ENCODE data around the gene CNOT3. TPM values are rescaled to one million over a fixed set of nuclear protein-coding genes. Genes with fewer than 3 reads are reported as not detected.

CNOT3 gene
- total and polyA plus RNA-seq, 9 of the 15 experiments (the other 6 are each of a cell fraction or from before 2014, with no cell fraction given), result 0.27 to 60.4 (median 9.9) TPM

DNA sequence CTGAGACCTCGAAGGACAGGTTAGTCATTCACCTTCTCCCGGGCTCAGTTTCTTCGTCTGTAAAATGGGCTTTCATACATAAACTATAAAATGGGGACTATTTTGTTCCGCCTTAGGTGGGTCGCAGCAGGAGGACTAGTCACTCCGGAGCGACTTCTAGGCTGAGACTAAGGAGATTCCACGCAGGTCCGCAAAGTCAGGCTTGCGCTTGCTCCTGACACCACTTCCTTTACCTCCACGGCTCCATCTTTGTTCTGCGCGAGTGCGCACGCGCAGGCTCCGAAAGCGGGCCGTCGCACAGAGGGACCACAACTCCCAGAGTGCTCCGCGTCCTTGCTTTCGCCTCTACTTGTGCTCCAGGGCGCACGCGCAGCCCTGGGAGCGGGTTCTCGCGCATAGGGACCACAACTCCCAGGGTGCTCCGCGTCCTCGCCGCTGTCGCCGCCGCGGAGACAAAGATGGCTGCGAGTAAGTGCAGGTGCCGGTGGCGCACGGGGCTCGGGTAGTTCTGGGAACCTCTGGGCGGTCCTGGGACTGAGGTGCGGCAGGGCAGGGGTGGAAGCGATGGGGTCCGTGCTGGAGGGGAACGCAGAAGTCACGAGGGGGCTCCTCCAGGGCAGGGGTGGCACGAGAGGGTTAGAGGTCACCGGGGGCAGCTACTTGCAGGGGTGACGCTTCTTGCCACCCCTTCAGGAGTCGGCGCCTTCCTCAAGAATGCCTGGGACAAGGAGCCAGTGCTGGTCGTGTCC is 35.0 kb upstream of the CNOT3 start, which contains the start of gene NDUFA3 (continued):
- TF ChIP-seq, protein P1, sequence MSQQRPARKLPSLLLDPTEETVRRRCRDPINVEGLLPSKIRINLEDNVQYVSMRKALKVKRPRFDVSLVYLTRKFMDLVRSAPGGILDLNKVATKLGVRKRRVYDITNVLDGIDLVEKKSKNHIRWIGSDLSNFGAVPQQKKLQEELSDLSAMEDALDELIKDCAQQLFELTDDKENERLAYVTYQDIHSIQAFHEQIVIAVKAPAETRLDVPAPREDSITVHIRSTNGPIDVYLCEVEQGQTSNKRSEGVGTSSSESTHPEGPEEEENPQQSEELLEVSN (IDR thresholded peaks at IDR 0.05; ENCODE audit: borderline replicate concordance in 1 of 2, extremely low read depth in 1 of 2, insufficient read depth in 1 of 2, insufficient read length in 1 of 2, low read depth in 1 of 2, low read length in 1 of 2, poor library complexity in 1 of 2, severe bottlenecking in 1 of 2), result no peak
- TF ChIP-seq NCOA6 (IDR thresholded peaks at IDR 0.05) (no peak), CHD4 (IDR thresholded peaks at IDR 0.05; ENCODE audit: insufficient read depth, insufficient replicate concordance, low read depth, low read length, poor library complexity, severe bottlenecking) (peak; percentile 100), MAFG (tag; conservative IDR thresholded peaks at IDR 0.05) (no peak), SAP30 (IDR thresholded peaks at IDR 0.05; ENCODE audit: borderline replicate concordance, insufficient read depth, low read depth, low read length, poor library complexity, severe bottlenecking) (peak; percentile 48), ZNF354B (CRISPR knock-in tag; IDR thresholded peaks at IDR 0.05) (no peak), ADNP (tag; IDR thresholded peaks at IDR 0.05) (peak; percentile 100), SRSF1 (IDR thresholded peaks at IDR 0.05; ENCODE audit: low read depth, low read length) (no peak), NR3C1 (CRISPR knock-in tag; IDR thresholded peaks at IDR 0.05) (no peak), ZNF311 (CRISPR knock-in tag; IDR thresholded peaks at IDR 0.05) (no peak), MEIS2 (IDR thresholded peaks at IDR 0.05; ENCODE audit: partially characterized antibody) (peak; percentile 96), ZNF778 (CRISPR knock-in tag; IDR thresholded peaks at IDR 0.05) (no peak), PTBP1 (IDR thresholded peaks at IDR 0.05; ENCODE audit: low read depth, low read length) (peak; percentile 92), HNRNPL (IDR thresholded peaks at IDR 0.05; ENCODE audit: low read depth, low read length) (no peak), HDAC3 (IDR thresholded peaks at IDR 0.05; ENCODE audit: borderline replicate concordance, partially characterized antibody) (no peak), LCOR (CRISPR knock-in tag; IDR thresholded peaks at IDR 0.05) (no peak), ZEB2 (IDR thresholded peaks at IDR 0.05) (no peak), TAF1 (IDR thresholded peaks at IDR 0.05; ENCODE audit: control insufficient read depth, extremely low read depth, insufficient read depth, low read length, severe bottlenecking) (peak; percentile 87), PRPF4 (IDR thresholded peaks at IDR 0.05; ENCODE audit: insufficient read depth, low read depth, low read length, poor library complexity, severe bottlenecking) (no peak)
- TF ChIP-seq, protein P2, sequence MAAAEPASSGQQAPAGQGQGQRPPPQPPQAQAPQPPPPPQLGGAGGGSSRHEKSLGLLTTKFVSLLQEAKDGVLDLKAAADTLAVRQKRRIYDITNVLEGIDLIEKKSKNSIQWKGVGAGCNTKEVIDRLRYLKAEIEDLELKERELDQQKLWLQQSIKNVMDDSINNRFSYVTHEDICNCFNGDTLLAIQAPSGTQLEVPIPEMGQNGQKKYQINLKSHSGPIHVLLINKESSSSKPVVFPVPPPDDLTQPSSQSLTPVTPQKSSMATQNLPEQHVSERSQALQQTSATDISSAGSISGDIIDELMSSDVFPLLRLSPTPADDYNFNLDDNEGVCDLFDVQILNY (CRISPR knock-in tag; IDR thresholded peaks at IDR 0.05), result no peak
- TF ChIP-seq, protein P3, sequence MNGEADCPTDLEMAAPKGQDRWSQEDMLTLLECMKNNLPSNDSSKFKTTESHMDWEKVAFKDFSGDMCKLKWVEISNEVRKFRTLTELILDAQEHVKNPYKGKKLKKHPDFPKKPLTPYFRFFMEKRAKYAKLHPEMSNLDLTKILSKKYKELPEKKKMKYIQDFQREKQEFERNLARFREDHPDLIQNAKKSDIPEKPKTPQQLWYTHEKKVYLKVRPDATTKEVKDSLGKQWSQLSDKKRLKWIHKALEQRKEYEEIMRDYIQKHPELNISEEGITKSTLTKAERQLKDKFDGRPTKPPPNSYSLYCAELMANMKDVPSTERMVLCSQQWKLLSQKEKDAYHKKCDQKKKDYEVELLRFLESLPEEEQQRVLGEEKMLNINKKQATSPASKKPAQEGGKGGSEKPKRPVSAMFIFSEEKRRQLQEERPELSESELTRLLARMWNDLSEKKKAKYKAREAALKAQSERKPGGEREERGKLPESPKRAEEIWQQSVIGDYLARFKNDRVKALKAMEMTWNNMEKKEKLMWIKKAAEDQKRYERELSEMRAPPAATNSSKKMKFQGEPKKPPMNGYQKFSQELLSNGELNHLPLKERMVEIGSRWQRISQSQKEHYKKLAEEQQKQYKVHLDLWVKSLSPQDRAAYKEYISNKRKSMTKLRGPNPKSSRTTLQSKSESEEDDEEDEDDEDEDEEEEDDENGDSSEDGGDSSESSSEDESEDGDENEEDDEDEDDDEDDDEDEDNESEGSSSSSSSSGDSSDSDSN (IDR thresholded peaks at IDR 0.05; ENCODE audit: borderline replicate concordance in 1 of 2, low read depth in 2 of 2, low read length in 2 of 2), result no peak
- TF ChIP-seq, protein P4, sequence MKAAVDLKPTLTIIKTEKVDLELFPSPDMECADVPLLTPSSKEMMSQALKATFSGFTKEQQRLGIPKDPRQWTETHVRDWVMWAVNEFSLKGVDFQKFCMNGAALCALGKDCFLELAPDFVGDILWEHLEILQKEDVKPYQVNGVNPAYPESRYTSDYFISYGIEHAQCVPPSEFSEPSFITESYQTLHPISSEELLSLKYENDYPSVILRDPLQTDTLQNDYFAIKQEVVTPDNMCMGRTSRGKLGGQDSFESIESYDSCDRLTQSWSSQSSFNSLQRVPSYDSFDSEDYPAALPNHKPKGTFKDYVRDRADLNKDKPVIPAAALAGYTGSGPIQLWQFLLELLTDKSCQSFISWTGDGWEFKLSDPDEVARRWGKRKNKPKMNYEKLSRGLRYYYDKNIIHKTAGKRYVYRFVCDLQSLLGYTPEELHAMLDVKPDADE (conservative IDR thresholded peaks at IDR 0.05; ENCODE audit: control insufficient read depth, low read depth, low read length), result peak; percentile 98

All from K562 (cell line).